ENCODE measurements around the gene FAM53A.

The FAM53A gene

GRCh38 chr4:1590244-1590643 is 93.9 kb downstream of the FAM53A start:
- no peaks in the 10 kb centered on the region for H3K4me1 ChIP-seq (ENCODE audit: control insufficient read depth, insufficient read depth, low read length)
- TF ChIP-seq ZNF549 (tag by site-specific recombination; IDR thresholded peaks at IDR 0.05): no peak
- no peak for TF ChIP-seq ZNF214 (tag by site-specific recombination; IDR thresholded peaks at IDR 0.05; ENCODE audit: borderline replicate concordance)
- no peak for TF ChIP-seq ZXDB (tag by site-specific recombination; IDR thresholded peaks at IDR 0.05)
- TF ChIP-seq HOXD13 (CRISPR knock-in tag; IDR thresholded peaks at IDR 0.05; ENCODE audit: borderline replicate concordance): no peak
- no peak for TF ChIP-seq ZBTB17 (tag by site-specific recombination; IDR thresholded peaks at IDR 0.05)
- no peak for TF ChIP-seq SP2 (tag by site-specific recombination; IDR thresholded peaks at IDR 0.05)
- no peak for TF ChIP-seq ZNF280C (tag by site-specific recombination; IDR thresholded peaks at IDR 0.05)
- no peak for TF ChIP-seq KLF17 (tag by site-specific recombination; IDR thresholded peaks at IDR 0.05)
- no peak for TF ChIP-seq TCF7L2 (IDR thresholded peaks at IDR 0.05; ENCODE audit: borderline replicate concordance, low read depth, low read length)
- POLR2A ChIA-PET: no interaction called here
- no peak overlapping the region for H3K4me3 ChIP-seq (ENCODE audit: low read depth, low read length)
- no peak overlapping the region for H3K27ac ChIP-seq (ENCODE audit: extremely low read depth, low read depth, low read length)
- CTCF ChIA-PET: no interaction called here
- no peaks in the 10 kb centered on the region for H3K9me3 ChIP-seq (ENCODE audit: control insufficient read depth, insufficient read depth, low read depth, low read length)
- no peaks in the 10 kb centered on the region for H3K36me3 ChIP-seq (ENCODE audit: control insufficient read depth in 2 of 2, insufficient read depth in 1 of 2, low read length in 2 of 2)

Data from HEK293 (cell line).